GM12878 (cell line): ENCODE data around the gene MITD1. TPM values are rescaled to one million over a fixed set of nuclear protein-coding genes. Genes with fewer than 3 reads are reported as not detected.

ENCODE experiments used
- ATAC-seq: fragments of 200-7000 bp; cut with Tn5 transposase; 3 replicates; pipeline ENCODE4 v1.9.1; 2020; ENCODE audit warnings: mild to moderate bottlenecking, moderate library complexity
- BruUV-seq: library from RNA; stranded (reverse); fragments of 400-500 nt; replicated peaks from 2 replicates; lab custom pipeline; 2021; lab: Mats Ljungman, UMichigan
- CTCF ChIA-PET: fragments of 300-600 bp; sonication (Branson Sonifier 250); formaldehyde crosslinking; extraction: SDS; loops from one replicate; lab custom pipeline; 2021; ENCODE audit warnings: inconsistent platforms; lab: Yijun Ruan, JAX
- POLR2A ChIA-PET: fragments of 350-600 bp; formaldehyde crosslinking; extraction: SDS; loops from one replicate; lab custom pipeline; 2021; ENCODE audit warnings: inconsistent platforms; lab: Charles Lee
- RAD21 ChIA-PET: fragments of 300-600 bp; sonication (Branson Sonifier 250); formaldehyde crosslinking; loops from one replicate; lab custom pipeline; 2023; ENCODE audit warnings: antibody characterized with exemption; ENCODE audit not compliant: unreplicated experiment; lab: Charles Lee
- SMC1A ChIA-PET: fragments of 300-600 bp; sonication (Branson Sonifier 250); formaldehyde crosslinking; loops from one replicate; lab custom pipeline; 2023; ENCODE audit not compliant: unreplicated experiment, uncharacterized antibody; lab: Charles Lee
- DNase-seq: peaks from one replicate; pipeline ENCODE4 v3.0.0-alpha.2; 2011; ENCODE audit warnings: low read depth, low spot score
- FAIRE-seq: peaks from 3 replicates; lab custom pipeline; 2011; peaks lifted over from hg19 to GRCh38; lab: Jason Lieb, UNC
- H2AFZ ChIP-seq: 2 replicates; pipeline ENCODE4 v1.6.0; 2011; ENCODE audit warnings: low read depth, low read length, control low read depth; ENCODE audit not compliant: control insufficient read depth
- H3K27ac ChIP-seq: 2 replicates; pipeline ENCODE4 v1.5.1; 2011; ENCODE audit warnings: control low read depth; ENCODE audit not compliant: control insufficient read depth, insufficient read depth
- H3K27me3 ChIP-seq, 2 experiments: replicated peaks in 1 of 2; 2 replicates each; pipeline versions ENCODE4 v1.6.0 to v1.6.1; 2011; ENCODE audit warnings: low read length in 1 of 2; ENCODE audit not compliant: control insufficient read depth in 2 of 2, insufficient read depth in 2 of 2
- H3K36me3 ChIP-seq, 2 experiments: 2 replicates each; pipeline ENCODE4 v1.5.1; 2011; ENCODE audit warnings: low read length in 1 of 2; ENCODE audit not compliant: control insufficient read depth in 2 of 2, insufficient read depth in 2 of 2
- H3K4me1 ChIP-seq: 2 replicates; pipeline ENCODE4 v1.6.1; 2011; ENCODE audit warnings: mild to moderate bottlenecking, low read length, moderate library complexity, mixed read lengths; ENCODE audit not compliant: control insufficient read depth, insufficient read depth
- H3K4me2 ChIP-seq: 2 replicates; pipeline ENCODE4 v1.6.0; 2011; ENCODE audit warnings: control low read depth; ENCODE audit not compliant: control insufficient read depth, insufficient read depth
- H3K4me3 ChIP-seq: fragments of 200-600 bp; sonication (generic); 2 replicates; pipeline ENCODE4 v1.5.1; 2016
- H3K79me2 ChIP-seq: 2 replicates; pipeline ENCODE4 v1.6.0; 2011; ENCODE audit warnings: low read length; ENCODE audit not compliant: control insufficient read depth, insufficient read depth
- H3K9ac ChIP-seq: 2 replicates; pipeline ENCODE4 v1.8.0; 2011; ENCODE audit warnings: low read length, control low read depth, mixed read lengths; ENCODE audit not compliant: control insufficient read depth, insufficient read depth
- H3K9me3 ChIP-seq: replicated peaks from 3 replicates; pipeline ENCODE4 v1.5.1; 2011; ENCODE audit warnings: mild to moderate bottlenecking, low read length; ENCODE audit not compliant: control insufficient read depth, insufficient read depth
- H4K20me1 ChIP-seq: 2 replicates; pipeline ENCODE4 v1.6.0; 2011; ENCODE audit not compliant: control insufficient read depth, insufficient read depth
- BACH1 ChIP-seq: fragments of 450-650 bp; IDR thresholded peaks from 2 replicates; pipeline ENCODE4 v1.6.1; 2017; ENCODE audit warnings: mild to moderate bottlenecking, borderline replicate concordance
- DPF2 ChIP-seq: fragments of 450-650 bp; IDR thresholded peaks from 2 replicates; pipeline ENCODE4 v1.6.1; 2017; ENCODE audit warnings: mild to moderate bottlenecking
- HCFC1 ChIP-seq: fragments of 150-350 bp; IDR thresholded peaks from 2 replicates; pipeline ENCODE4 v1.6.1; 2014; ENCODE audit warnings: low read length
- IKZF1 ChIP-seq: fragments of 450-650 bp; conservative IDR thresholded peaks from 2 replicates; pipeline ENCODE4 v1.6.1; 2017; ENCODE audit warnings: antibody characterized with exemption, mild to moderate bottlenecking
- IKZF2 ChIP-seq, 2 experiments: fragments of 450-650 bp; IDR thresholded peaks; 2 replicates each; pipeline ENCODE4 v1.6.1; 2017; ENCODE audit warnings: mild to moderate bottlenecking in 2 of 2, moderate library complexity in 2 of 2
- MTA3 ChIP-seq: IDR thresholded peaks from 2 replicates; pipeline ENCODE4 v1.6.1; 2012; ENCODE audit warnings: low read length, inconsistent platforms, borderline replicate concordance
- MXI1 ChIP-seq: fragments of 150-350 bp; IDR thresholded peaks from 2 replicates; pipeline ENCODE4 v1.6.1; 2011; ENCODE audit warnings: low read depth, mild to moderate bottlenecking, inconsistent platforms, low read length, improper control_type of control experiment
- NFIC ChIP-seq: IDR thresholded peaks from 2 replicates; pipeline ENCODE4 v1.6.1; 2012; ENCODE audit warnings: low read depth, mild to moderate bottlenecking, inconsistent platforms, low read length, moderate library complexity
- PML ChIP-seq: IDR thresholded peaks from 2 replicates; pipeline ENCODE4 v1.6.1; 2012; ENCODE audit warnings: low read length, inconsistent platforms
- POLR2AphosphoS2 ChIP-seq: IDR thresholded peaks from 2 replicates; pipeline ENCODE4 v1.6.1; 2011; ENCODE audit warnings: low read depth, mild to moderate bottlenecking, low read length, improper control_type of control experiment, moderate library complexity
- RUNX3 ChIP-seq: IDR thresholded peaks from 2 replicates; pipeline ENCODE4 v1.6.1; 2012; ENCODE audit warnings: low read length, inconsistent platforms
- SMAD5 ChIP-seq: IDR thresholded peaks from 2 replicates; pipeline ENCODE4 v1.6.1; 2016; ENCODE audit warnings: antibody characterized with exemption, low read depth
- SMC3 ChIP-seq: IDR thresholded peaks from 2 replicates; pipeline ENCODE4 v1.6.1; 2011; ENCODE audit warnings: low read length, improper control_type of control experiment, borderline replicate concordance
- SPI1 ChIP-seq: IDR thresholded peaks from 2 replicates; pipeline ENCODE4 v1.6.1; 2011; ENCODE audit warnings: low read depth, mild to moderate bottlenecking, low read length, moderate library complexity, borderline replicate concordance; ENCODE audit not compliant: insufficient read depth
- SUPT20H ChIP-seq: IDR thresholded peaks from 2 replicates; pipeline ENCODE4 v1.6.1; 2011; ENCODE audit warnings: low read depth, mild to moderate bottlenecking, low read length, moderate library complexity, borderline replicate concordance; ENCODE audit not compliant: control insufficient read depth
- TBL1XR1 ChIP-seq: IDR thresholded peaks from 2 replicates; pipeline ENCODE4 v1.6.1; 2012; ENCODE audit warnings: low read depth, low read length, improper control_type of control experiment
- TCF3 ChIP-seq: IDR thresholded peaks from 2 replicates; pipeline ENCODE4 v1.6.1; 2012; ENCODE audit warnings: low read depth, mild to moderate bottlenecking, low read length, borderline replicate concordance; ENCODE audit not compliant: insufficient read depth
- ZZZ3 ChIP-seq: IDR thresholded peaks from 2 replicates; pipeline ENCODE4 v1.6.1; 2011; ENCODE audit warnings: low read depth; ENCODE audit not compliant: control insufficient read depth, insufficient read length
- WGBS: methylation state at CpG from one replicate; pipeline ENCODE4 v1.1.6; 2016; ENCODE audit warnings: low lambda C conversion rate; ENCODE audit not compliant: insufficient replicate concordance, insufficient coverage; ENCODE audit errors: missing lambda C conversion rate; 5-methylcytosine and 5-hydroxymethylcytosine counted together
- in situ Hi-C: fragments of 300-500 bp; cut with MboI; formaldehyde crosslinking; loops from 9 replicates; pipeline ENCODE4 v1.14.3; 2018; ENCODE audit warnings: mixed read lengths
- intact Hi-C: fragments of 100-400 bp; cut with micrococcal nuclease; formaldehyde crosslinking; loops from one replicate; pipeline ENCODE4 v1.14.2; 2022; ENCODE audit not compliant: unreplicated experiment
- polyA plus RNA-seq, 11 experiments: library from polyadenylated mRNA; depleted of rRNA in 4 of 11; unstranded in 6 of 11; stranded (reverse) in 5 of 11; fragments of >200 nt; fragmentation: Nextera tagmentation in 4 of 11; fragmentation: Illumina TruSeq in 1 of 11; extraction: Ambion mirVana in 4 of 11; extraction: Trizol in 1 of 11; gene quantifications; 1 replicate in 1 of 11; 2 replicates in 10 of 11; pipeline versions ENCODE4 v1.2.1 to v1.2.3, GENCODE V29; 2011 to 2016; ENCODE audit warnings: inconsistent platforms in 2 of 11, missing spikeins in 2 of 11, low read depth in 1 of 11
- total RNA-seq, 4 experiments: library from RNA; depleted of rRNA in 3 of 4; stranded (reverse); fragments of >200 nt in 3 of 4; fragmentation: Illumina TruSeq in 1 of 4; extraction: Trizol in 1 of 4; gene quantifications; 2 replicates each; pipeline versions ENCODE4 v1.2.1 to v1.2.3, GENCODE V29; 2013 to 2021
- TF ChIP-seq, protein P1 (sequence below): fragments of 450-650 bp; IDR thresholded peaks from 2 replicates; pipeline ENCODE4 v1.6.1; 2018; ENCODE audit warnings: borderline replicate concordance, mild to moderate bottlenecking; ENCODE audit not compliant: partially characterized antibody
- TF ChIP-seq, protein P2 (sequence below): fragments of 450-650 bp; IDR thresholded peaks from 2 replicates; pipeline ENCODE4 v1.6.1; 2016; ENCODE audit warnings: mild to moderate bottlenecking
- TF ChIP-seq, protein P3 (sequence below): fragments of 450-650 bp; IDR thresholded peaks from 2 replicates; pipeline ENCODE4 v1.6.1; 2016; ENCODE audit warnings: mild to moderate bottlenecking

The MITD1 gene
- total and polyA plus RNA-seq, 10 of the 15 experiments (the other 5 are each of a cell fraction or from before 2014, with no cell fraction given), result 33.0 to 116 (median 63.5) TPM

DNA sequence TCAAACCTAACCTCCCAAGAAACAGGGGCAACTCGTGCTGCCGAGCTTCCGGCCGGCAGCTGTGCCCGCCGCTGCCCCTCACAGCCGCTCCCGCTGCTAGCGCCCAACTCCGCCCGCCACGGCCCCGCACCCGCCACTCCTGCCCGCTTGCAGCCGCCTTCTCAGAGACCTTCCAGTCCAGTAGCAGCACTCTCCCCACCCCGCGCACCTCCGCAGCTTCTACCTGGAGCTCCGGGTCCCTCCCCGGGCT, 40.1 kb downstream of the MITD1 start:
- intact Hi-C loops, result loop anchor here (5.0 kb wide), 1 partner anchor 42 kb away; the partner anchor contains the start of genes MITD1 and MRPL30
- TF ChIP-seq SPI1 (no peak), SUPT20H (no peak), DPF2 (0 out of 2 replicates have a peak, but pooled peaks have one; percentile 15), RUNX3 (no peak), SMC3 (no peak), NFIC (no peak), HCFC1 (no peak), BACH1 (peak; percentile 26; the same call in 1 of the 2 replicates), IKZF2 (IDR thresholded peaks at IDR 0.05) (peak in 1 of 2 experiments; percentile 35; a peak in 1 of 4 replicates), TCF3 (peak; percentile 59; the same call in 1 of the 2 replicates), SMAD5 (peak; percentile 65; the same call in 1 of the 2 replicates), IKZF1 (peak; percentile 30; the same call in 1 of the 2 replicates), PML (no peak), POLR2AphosphoS2 (no peak), TBL1XR1 (0 out of 2 replicates have a peak, but pooled peaks have one; percentile 17), MXI1 (no peak), ZZZ3 (no peak), MTA3 (no peak)
- TF ChIP-seq, protein P1, sequence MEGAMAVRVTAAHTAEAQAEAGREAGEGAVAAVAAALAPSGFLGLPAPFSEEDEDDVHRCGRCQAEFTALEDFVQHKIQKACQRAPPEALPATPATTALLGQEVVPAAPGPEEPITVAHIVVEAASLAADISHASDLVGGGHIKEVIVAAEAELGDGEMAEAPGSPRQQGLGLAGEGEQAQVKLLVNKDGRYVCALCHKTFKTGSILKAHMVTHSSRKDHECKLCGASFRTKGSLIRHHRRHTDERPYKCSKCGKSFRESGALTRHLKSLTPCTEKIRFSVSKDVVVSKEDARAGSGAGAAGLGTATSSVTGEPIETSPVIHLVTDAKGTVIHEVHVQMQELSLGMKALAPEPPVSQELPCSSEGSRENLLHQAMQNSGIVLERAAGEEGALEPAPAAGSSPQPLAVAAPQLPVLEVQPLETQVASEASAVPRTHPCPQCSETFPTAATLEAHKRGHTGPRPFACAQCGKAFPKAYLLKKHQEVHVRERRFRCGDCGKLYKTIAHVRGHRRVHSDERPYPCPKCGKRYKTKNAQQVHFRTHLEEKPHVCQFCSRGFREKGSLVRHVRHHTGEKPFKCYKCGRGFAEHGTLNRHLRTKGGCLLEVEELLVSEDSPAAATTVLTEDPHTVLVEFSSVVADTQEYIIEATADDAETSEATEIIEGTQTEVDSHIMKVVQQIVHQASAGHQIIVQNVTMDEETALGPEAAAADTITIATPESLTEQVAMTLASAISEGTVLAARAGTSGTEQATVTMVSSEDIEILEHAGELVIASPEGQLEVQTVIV, result no peak
- TF ChIP-seq, protein P2, sequence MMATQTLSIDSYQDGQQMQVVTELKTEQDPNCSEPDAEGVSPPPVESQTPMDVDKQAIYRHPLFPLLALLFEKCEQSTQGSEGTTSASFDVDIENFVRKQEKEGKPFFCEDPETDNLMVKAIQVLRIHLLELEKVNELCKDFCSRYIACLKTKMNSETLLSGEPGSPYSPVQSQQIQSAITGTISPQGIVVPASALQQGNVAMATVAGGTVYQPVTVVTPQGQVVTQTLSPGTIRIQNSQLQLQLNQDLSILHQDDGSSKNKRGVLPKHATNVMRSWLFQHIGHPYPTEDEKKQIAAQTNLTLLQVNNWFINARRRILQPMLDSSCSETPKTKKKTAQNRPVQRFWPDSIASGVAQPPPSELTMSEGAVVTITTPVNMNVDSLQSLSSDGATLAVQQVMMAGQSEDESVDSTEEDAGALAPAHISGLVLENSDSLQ, result no peak
- TF ChIP-seq, protein P3, sequence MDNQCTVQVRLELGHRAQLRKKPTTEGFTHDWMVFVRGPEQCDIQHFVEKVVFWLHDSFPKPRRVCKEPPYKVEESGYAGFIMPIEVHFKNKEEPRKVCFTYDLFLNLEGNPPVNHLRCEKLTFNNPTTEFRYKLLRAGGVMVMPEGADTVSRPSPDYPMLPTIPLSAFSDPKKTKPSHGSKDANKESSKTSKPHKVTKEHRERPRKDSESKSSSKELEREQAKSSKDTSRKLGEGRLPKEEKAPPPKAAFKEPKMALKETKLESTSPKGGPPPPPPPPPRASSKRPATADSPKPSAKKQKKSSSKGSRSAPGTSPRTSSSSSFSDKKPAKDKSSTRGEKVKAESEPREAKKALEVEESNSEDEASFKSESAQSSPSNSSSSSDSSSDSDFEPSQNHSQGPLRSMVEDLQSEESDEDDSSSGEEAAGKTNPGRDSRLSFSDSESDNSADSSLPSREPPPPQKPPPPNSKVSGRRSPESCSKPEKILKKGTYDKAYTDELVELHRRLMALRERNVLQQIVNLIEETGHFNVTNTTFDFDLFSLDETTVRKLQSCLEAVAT, result no peak; the same call in 1 of the 2 replicates

More for the DNA sequence above, 40.1 kb downstream of the MITD1 start:
- in situ Hi-C loops, result no loop called here
- FAIRE-seq (no peak), DNase-seq (no peak), ATAC-seq (peak; percentile 63)
- Histone ChIP-seq H3K4me3 (peak overlapping the region; percentile 77), H3K36me3 (no peaks in the 10 kb centered on the region), H3K9ac (peak overlapping the region; percentile 74), H3K4me2 (peak overlapping the region; percentile 94), H2AFZ (peak overlapping the region; percentile 94), H3K27ac (peak overlapping the region; percentile 55), H3K9me3 (no peaks in the 10 kb centered on the region), H3K79me2 (no peaks in the 10 kb centered on the region), H4K20me1 (no peaks in the 10 kb centered on the region), H3K4me1 (peaks cover 10% of the 10 kb centered on the region), H3K27me3 (no peaks in the 10 kb centered on the region)
- WGBS, result under 1% methylated on average over 21 of the region's 21 CpGs
- ChIA-PET POLR2A (interaction anchor here (0.5 to 3.2 kb wide), 8 partner anchors 12 to 197 kb away, joined by 3 to 26 read pairs (median 6); partner anchors contain the start of genes EIF5B, LIPT1, TSGA10 and TXNDC9), CTCF (interaction anchor here (0.7 to 2.5 kb wide), 8 partner anchors 11 to 196 kb away, joined by 3 to 11 read pairs (median 4); partner anchors contain the start of genes EIF5B, LIPT1, TSGA10 and TXNDC9), SMC1A (interaction anchor here (0.9 to 2.5 kb wide), 6 partner anchors 13 to 206 kb away, joined by 3 to 11 read pairs (median 6); partner anchors contain the start of genes LIPT1 and TSGA10), RAD21 (interaction anchor here (1.0 to 2.4 kb wide), 5 partner anchors 13 to 196 kb away, joined by 4 to 13 read pairs (median 6); partner anchors contain the start of genes EIF5B, LIPT1, MITD1 and MRPL30)
- no TSS peak for BruUV-seq
